PC-3 (cell line): Measurements from ENCODE around the gene KIF1B. TPM values are rescaled to one million over a fixed set of nuclear protein-coding genes. Genes with fewer than 3 reads are reported as not detected.

Source experiments
- ATAC-seq: fragments of 200-7000 bp; cut with Tn5 transposase; 2 replicates; pipeline ENCODE4 v1.9.1; 2020; ENCODE audit warnings: mild to moderate bottlenecking, moderate library complexity
- BruUV-seq: library from RNA; stranded (reverse); fragments of 400-500 nt; replicated peaks from 2 replicates; lab custom pipeline; 2021; lab: Mats Ljungman, UMichigan
- CTCF ChIA-PET: fragments of 300-600 bp; sonication (Branson Sonifier 250); formaldehyde crosslinking; loops from one replicate; lab custom pipeline; 2022; ENCODE audit warnings: antibody characterized with exemption; lab: Charles Lee
- POLR2A ChIA-PET: fragments of 300-600 bp; sonication (Branson Sonifier 250); formaldehyde crosslinking; loops from one replicate; lab custom pipeline; 2022; ENCODE audit warnings: antibody characterized with exemption; ENCODE audit not compliant: unreplicated experiment; lab: Charles Lee
- DNase-seq: peaks from one replicate; pipeline ENCODE4 v3.0.0-alpha.2; 2015
- H2AFZ ChIP-seq: fragments of 300-600 bp; sonication (generic); 2 replicates; pipeline ENCODE4 v1.6.0; 2016; ENCODE audit warnings: antibody characterized with exemption, low read length
- H3F3A ChIP-seq: fragments of 300-600 bp; sonication (generic); one replicate; pipeline ENCODE4 v1.6.0; 2017; ENCODE audit warnings: antibody characterized with exemption, low read length, control low read depth, mild to moderate bottlenecking; ENCODE audit not compliant: unreplicated experiment
- H3K27ac ChIP-seq: fragments of 300-600 bp; sonication (generic); 2 replicates; pipeline ENCODE4 v1.5.1; 2016; ENCODE audit warnings: mild to moderate bottlenecking, low read length
- H3K27me3 ChIP-seq: fragments of 300-600 bp; sonication (generic); 2 replicates; pipeline ENCODE4 v1.6.1; 2016; ENCODE audit warnings: low read length, mixed read lengths
- H3K36me3 ChIP-seq: fragments of 300-600 bp; sonication (generic); 2 replicates; pipeline ENCODE4 v1.6.1; 2016; ENCODE audit warnings: low read depth, mixed run types, low read length, mixed read lengths
- H3K4me1 ChIP-seq: fragments of 300-600 bp; sonication (generic); 2 replicates; pipeline ENCODE4 v1.5.1; 2016; ENCODE audit warnings: low read length; ENCODE audit not compliant: insufficient read depth
- H3K4me2 ChIP-seq: fragments of 300-600 bp; sonication (generic); 2 replicates; pipeline ENCODE4 v1.6.0; 2016; ENCODE audit warnings: low read length
- H3K4me3 ChIP-seq: fragments of 300-600 bp; sonication (generic); 2 replicates; pipeline ENCODE4 v1.5.1; 2016; ENCODE audit warnings: mild to moderate bottlenecking, low read length, mixed read lengths
- H3K79me2 ChIP-seq: fragments of 300-600 bp; sonication (generic); 2 replicates; pipeline ENCODE4 v1.6.1; 2017; ENCODE audit warnings: low read length, mixed read lengths
- H3K9ac ChIP-seq: fragments of 300-600 bp; sonication (generic); 2 replicates; pipeline ENCODE4 v1.6.0; 2016; ENCODE audit warnings: mild to moderate bottlenecking, low read length
- H3K9me2 ChIP-seq: fragments of 300-600 bp; sonication (generic); replicated peaks from 2 replicates; pipeline ENCODE4 v1.6.1; 2016; ENCODE audit warnings: mixed run types, low read length, mixed read lengths
- H3K9me3 ChIP-seq: fragments of 300-600 bp; sonication (generic); 2 replicates; pipeline ENCODE4 v1.6.1; 2016; ENCODE audit warnings: low read length, mixed read lengths
- H4K20me1 ChIP-seq: fragments of 300-600 bp; sonication (generic); 2 replicates; pipeline ENCODE4 v1.6.1; 2016; ENCODE audit warnings: low read length, mixed read lengths
- CTCF ChIP-seq: fragments of 300-600 bp; sonication (generic); conservative IDR thresholded peaks from 2 replicates; pipeline ENCODE4 v1.5.1; 2017; ENCODE audit warnings: antibody characterized with exemption, low read depth, mild to moderate bottlenecking, low read length
- EZH2 ChIP-seq: fragments of 300-600 bp; sonication (generic); IDR thresholded peaks from one replicate; pipeline ENCODE4 v1.6.1; 2017; ENCODE audit warnings: antibody characterized with exemption, mild to moderate bottlenecking, low read length; ENCODE audit not compliant: unreplicated experiment
- EZH2phosphoT487 ChIP-seq: fragments of 300-600 bp; sonication (generic); IDR thresholded peaks from 2 replicates; pipeline ENCODE4 v1.6.1; 2018; ENCODE audit warnings: mild to moderate bottlenecking, antibody characterized with exemption, low read length, borderline replicate concordance
- intact Hi-C: fragments of 100-400 bp; cut with micrococcal nuclease; formaldehyde crosslinking; loops from 2 replicates; pipeline ENCODE4 v1.9.0; 2023
- total RNA-seq: library from RNA; depleted of rRNA; stranded (reverse); fragments of >200 nt; gene quantifications from 2 replicates; pipeline ENCODE4 v1.2.3, GENCODE V29; 2014

Gene KIF1B
- total RNA-seq, 1 experiment from 2014 or later = 21.4 TPM

- Histone ChIP-seq H3K9me2 (no peaks in the 10 kb centered on the region), H3K79me2 (no peaks in the 10 kb centered on the region), H3K9me3 (no peaks in the 10 kb centered on the region), H3K4me1 (no peaks in the 10 kb centered on the region), H3K4me3 (no peak overlapping the region), H3K4me2 (no peak overlapping the region), H4K20me1 (no peaks in the 10 kb centered on the region), H3F3A (no peaks in the 10 kb centered on the region), H3K27ac (no peak overlapping the region), H3K27me3 (no peaks in the 10 kb centered on the region), H3K9ac (no peak overlapping the region), H3K36me3 (peaks cover 37% of the 10 kb centered on the region), H2AFZ (no peak overlapping the region)
- CTCF ChIA-PET = no interaction called here
- ATAC-seq (no peak), DNase-seq (no peak)
- no TSS peak for BruUV-seq
- POLR2A ChIA-PET = no interaction called here
- intact Hi-C loops = no loop called here
- TF ChIP-seq CTCF = no peak
- no peak for TF ChIP-seq EZH2phosphoT487
- no peak for TF ChIP-seq EZH2
These were observed 96.1 kb downstream of the KIF1B start for GRCh38 chr1:10306435-10306834.

DNA sequence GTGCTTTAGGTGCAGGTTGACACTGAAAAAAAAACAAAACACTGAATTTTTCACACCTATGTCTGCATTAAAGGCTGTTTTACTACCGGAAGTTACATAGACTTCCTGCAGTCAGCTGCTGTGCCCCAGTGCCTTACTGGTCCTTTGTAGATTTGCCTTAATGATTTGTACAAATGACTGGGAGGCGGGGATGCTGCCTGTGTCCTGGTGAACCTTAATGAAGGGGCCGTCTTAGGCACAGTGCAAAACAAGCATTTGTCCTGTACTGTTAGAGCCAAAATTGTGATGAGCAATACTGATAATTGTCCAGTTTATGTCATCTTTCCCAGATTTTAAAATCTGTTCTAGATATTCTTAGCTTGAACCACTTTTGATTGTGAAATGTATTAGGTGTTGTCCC lies 97.6 kb downstream of the KIF1B start:
- intact Hi-C loops = no loop called here
- ChIA-PET CTCF (no interaction called here), POLR2A (interaction anchor here (0.6 kb wide), 2 partner anchors 51 to 133 kb away, joined by 5 to 14 read pairs; no protein-coding TSS in a partner anchor)
- H3K9me3 ChIP-seq = no peaks in the 10 kb centered on the region
- no peak overlapping the region for H3K4me2 ChIP-seq
- H3K4me1 ChIP-seq = no peaks in the 10 kb centered on the region
- TF ChIP-seq CTCF (no peak), EZH2phosphoT487 (no peak), EZH2 (no peak)
- no peak overlapping the region for H3K9ac ChIP-seq
- DNase-seq (no peak), ATAC-seq (no peak)
- no peaks in the 10 kb centered on the region for H3F3A ChIP-seq
- no peaks in the 10 kb centered on the region for H3K9me2 ChIP-seq
- H4K20me1 ChIP-seq = no peaks in the 10 kb centered on the region
- peaks cover 28% of the 10 kb centered on the region; the same call in 1 of the 2 replicates for H3K36me3 ChIP-seq
- no peaks in the 10 kb centered on the region for H3K79me2 ChIP-seq
- H3K27ac ChIP-seq = no peak overlapping the region
- H3K4me3 ChIP-seq = no peak overlapping the region
- H3K27me3 ChIP-seq = no peaks in the 10 kb centered on the region
- no TSS peak for BruUV-seq
- H2AFZ ChIP-seq = no peak overlapping the region

DNA sequence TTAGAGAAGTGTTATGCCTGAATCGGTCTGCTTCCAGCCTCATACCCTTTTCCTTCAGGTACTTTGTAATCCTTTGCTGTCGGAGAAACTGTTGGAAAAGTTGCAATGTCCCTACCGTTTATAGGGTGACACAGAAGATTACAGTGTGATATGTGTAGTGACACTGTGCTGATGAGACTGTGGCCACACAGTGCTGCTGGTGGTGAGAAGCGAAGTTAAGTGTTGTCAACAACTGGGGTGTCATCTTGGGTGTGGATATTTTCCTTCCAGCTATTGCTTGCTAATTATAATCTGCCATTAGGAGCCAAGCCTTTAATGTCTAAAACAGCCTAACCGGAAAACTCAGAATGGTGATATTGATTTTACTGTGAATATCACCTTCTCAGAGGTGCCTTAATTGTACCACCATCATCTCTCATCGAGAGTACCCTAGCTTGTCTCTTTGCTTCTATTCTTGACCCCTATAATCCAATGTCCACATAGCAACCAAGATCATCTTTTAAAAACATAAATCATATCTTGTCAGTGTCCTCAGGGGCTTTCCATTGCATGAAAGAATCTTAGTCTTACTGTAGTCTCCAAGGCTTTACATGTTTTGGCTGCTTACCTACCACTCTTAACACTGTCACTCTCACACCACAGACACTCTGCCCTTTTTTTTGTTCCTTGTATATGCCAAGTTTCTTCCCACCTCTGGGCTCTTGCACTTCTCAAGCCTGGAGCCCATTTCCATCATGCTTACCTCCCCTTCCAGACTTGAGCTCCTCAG lies 99.1 kb downstream of the KIF1B start:
- ChIA-PET CTCF (no interaction called here), POLR2A (no interaction called here)
- H3K27me3 ChIP-seq = no peaks in the 10 kb centered on the region
- DNase-seq = no peak
- peaks cover 15% of the 10 kb centered on the region; the same call in 1 of the 2 replicates for H3K36me3 ChIP-seq
- no peak for ATAC-seq
- H4K20me1 ChIP-seq = no peaks in the 10 kb centered on the region
- no peak overlapping the region for H3K9ac ChIP-seq
- no peaks in the 10 kb centered on the region for H3K79me2 ChIP-seq
- H2AFZ ChIP-seq = no peak overlapping the region
- H3K9me3 ChIP-seq = no peaks in the 10 kb centered on the region
- H3K27ac ChIP-seq = no peak overlapping the region
- H3K9me2 ChIP-seq = no peaks in the 10 kb centered on the region
- no peak overlapping the region for H3K4me3 ChIP-seq
- intact Hi-C loops = no loop called here
- no peaks in the 10 kb centered on the region for H3K4me1 ChIP-seq
- no peaks in the 10 kb centered on the region for H3F3A ChIP-seq
- TF ChIP-seq EZH2phosphoT487 (no peak), EZH2 (no peak), CTCF (no peak)
- no TSS peak for BruUV-seq
- H3K4me2 ChIP-seq = no peak overlapping the region
